Lung (tissue), 12 donors: ENCODE data around the gene NTN3. TPM values are rescaled to one million over a fixed set of nuclear protein-coding genes. Genes with fewer than 3 reads are reported as not detected.

Experiments
- ATAC-seq: fragments of 200-7000 bp; cut with Tn5 transposase; one replicate; pipeline ENCODE4 v1.9.1; 2020; ENCODE audit warnings: moderate number of reproducible peaks; ENCODE audit not compliant: insufficient read depth, low FRiP score
- DNase-seq, 3 donors: peaks; one replicate each; pipeline ENCODE4 v3.0.0-alpha.2; 2013 to 2017
- H3K27ac ChIP-seq, 2 donors: one replicate each; pipeline ENCODE4 v1.5.1; 2013; ENCODE audit warnings: mild to moderate bottlenecking in 2 of 2, moderate library complexity in 2 of 2, control low read depth in 1 of 2, inconsistent platforms in 1 of 2, low read depth in 1 of 2, low read length in 1 of 2
- H3K27me3 ChIP-seq, 3 donors: one replicate each; pipeline ENCODE4 v1.5.1; 2013; ENCODE audit warnings: low read length in 2 of 3; ENCODE audit not compliant: control insufficient read depth in 3 of 3, insufficient read depth in 3 of 3
- H3K36me3 ChIP-seq, 4 donors: one replicate each; pipeline ENCODE4 v1.5.1; 2013; ENCODE audit warnings: low read length in 4 of 4, mild to moderate bottlenecking in 1 of 4, moderate library complexity in 1 of 4; ENCODE audit not compliant: control insufficient read depth in 4 of 4, insufficient read depth in 4 of 4
- H3K4me1 ChIP-seq, 5 donors: one replicate each; pipeline ENCODE4 v1.5.1; 2013; ENCODE audit warnings: low read length in 5 of 5, mild to moderate bottlenecking in 2 of 5, moderate library complexity in 1 of 5; ENCODE audit not compliant: control insufficient read depth in 5 of 5, insufficient read depth in 5 of 5
- H3K4me3 ChIP-seq: one replicate; pipeline ENCODE4 v1.5.1; 2013; ENCODE audit warnings: mild to moderate bottlenecking, control low read depth, moderate library complexity
- H3K9ac ChIP-seq, 2 donors: one replicate each; pipeline ENCODE4 v1.5.1; 2013; ENCODE audit warnings: low read length in 2 of 2, control low read depth in 1 of 2; ENCODE audit not compliant: insufficient read depth in 1 of 2
- H3K9me3 ChIP-seq, 4 donors: one replicate each; pipeline ENCODE4 v1.5.1; 2013; ENCODE audit warnings: low read length in 3 of 4, mild to moderate bottlenecking in 1 of 4, moderate library complexity in 1 of 4; ENCODE audit not compliant: control insufficient read depth in 4 of 4, insufficient read depth in 3 of 4
- CTCF ChIP-seq: IDR thresholded peaks from 2 replicates; pipeline ENCODE4 v1.5.1; 2012; ENCODE audit warnings: mild to moderate bottlenecking; ENCODE audit errors: control extremely low read depth, extremely low read depth
- WGBS, 2 donors: extraction: QIAGEN DNeasy Blood & Tissue Kit; methylation state at CpG; one replicate each; pipeline ENCODE4 v1.1.7; 2013; 5-methylcytosine and 5-hydroxymethylcytosine counted together
- polyA plus RNA-seq, 2 donors: library from polyadenylated mRNA; stranded (reverse); fragments of 200-250 nt; gene quantifications; one replicate each; pipeline ENCODE4 v1.2.1, GENCODE V29; 2013
- total RNA-seq, 2 donors: library from RNA; depleted of rRNA in 1 of 2; stranded (reverse); fragments of >200 nt in 1 of 2; gene quantifications; one replicate each; pipeline ENCODE4 v1.2.1, GENCODE V29; 2014 to 2021
- donor health status: control.
- donor health status: control.
- donor health status: Bipolar disorder and iron deficiency.
- donor health status: healthy.
- donor health status: DM: yes; HTN: yes; CAD: no.

NTN3 gene
- total and polyA plus RNA-seq, 4 donors, result 0.06 to 2.4 TPM; not detected in 2

- ATAC-seq (peak; percentile 38), DNase-seq (peak in 2 of 3 donors; percentile 48 to 59)
- H3K9me3 ChIP-seq, result no peaks in the 10 kb centered on the region
- H3K27me3 ChIP-seq, result no peaks in the 10 kb centered on the region
- peak; percentile 28 for TF ChIP-seq CTCF
- 45 to 58% methylated on average over 29 of the region's 29 CpGs for WGBS, 2 donors
- H3K27ac ChIP-seq, result peak overlapping the region in 1 of 2 donors; percentile 18
- peaks cover 0 to 53% (median 9%) of the 10 kb centered on the region in 5 donors for H3K4me1 ChIP-seq
- H3K4me3 ChIP-seq, result no peak overlapping the region
- no peak overlapping the region for H3K9ac ChIP-seq
- peaks cover 0 to 4% (median 0%) of the 10 kb centered on the region in 4 donors for H3K36me3 ChIP-seq
Measured at GRCh38 chr16:2486645-2487516, 15.8 kb downstream of the NTN3 start.

- Histone ChIP-seq H3K27ac (peak overlapping the region in 1 of 2 donors; percentile 15), H3K4me1 (peaks cover 0 to 47% (median 9%) of the 10 kb centered on the region in 5 donors), H3K36me3 (peaks cover 0 to 4% (median 0%) of the 10 kb centered on the region in 4 donors), H3K4me3 (no peak overlapping the region), H3K27me3 (no peaks in the 10 kb centered on the region), H3K9me3 (no peaks in the 10 kb centered on the region), H3K9ac (no peak overlapping the region)
- no peak for TF ChIP-seq CTCF
- DNase-seq (no peak), ATAC-seq (no peak)
- 46 to 63% methylated on average over 8 of the region's 8 CpGs for WGBS, 2 donors
Measured at GRCh38 chr16:2487517-2487842, 16.4 kb downstream of the NTN3 start.

GRCh38 chr16:2487903-2488531 is 16.9 kb downstream of the NTN3 start:
- 33 to 70% methylated on average over 15 of the region's 15 CpGs for WGBS, 2 donors
- no peaks in the 10 kb centered on the region for H3K9me3 ChIP-seq
- no peak overlapping the region for H3K4me3 ChIP-seq
- TF ChIP-seq CTCF, result no peak
- no peak overlapping the region for H3K9ac ChIP-seq
- peak overlapping the region in 1 of 2 donors; percentile 15 for H3K27ac ChIP-seq
- no peak for ATAC-seq
- H3K4me1 ChIP-seq, result peaks cover 0 to 41% (median 9%) of the 10 kb centered on the region in 5 donors
- no peaks in the 10 kb centered on the region for H3K27me3 ChIP-seq
- peaks cover 0 to 4% (median 0%) of the 10 kb centered on the region in 4 donors for H3K36me3 ChIP-seq
- DNase-seq, result no peak
